Sciatic nerve (tissue), 2 donors: ENCODE results near the gene MYCBPAP. TPM values are rescaled to one million over a fixed set of nuclear protein-coding genes. Genes with fewer than 3 reads are reported as not detected.

Experiments
- ATAC-seq: fragments of 200-7000 bp; cut with Tn5 transposase; one replicate; pipeline ENCODE4 v1.9.1; 2020; ENCODE audit warnings: mild to moderate bottlenecking, moderate library complexity
- DNase-seq: peaks from one replicate; pipeline ENCODE4 v3.0.0-alpha.2; 2020; ENCODE audit warnings: low spot score
- intact Hi-C: fragments of 100-400 bp; cut with DNase I; formaldehyde crosslinking; loops from one replicate; pipeline ENCODE4 v1.14.2; 2022
- total RNA-seq: library from RNA; stranded (reverse); fragmentation: NEBNext Ultra II Directional; extraction: Animal tissue kit (Norgen Biotek cat#: 25700); gene quantifications from one replicate; pipeline ENCODE4 v1.2.1, GENCODE V29; 2021
- donor health status: DM: no; HTN: no; CAD: no.
- donor health status: DM: no; HTN: no; CAD: no.

MYCBPAP gene
- total RNA-seq, 1 donor from 2014 or later: 3.3 TPM

DNA sequence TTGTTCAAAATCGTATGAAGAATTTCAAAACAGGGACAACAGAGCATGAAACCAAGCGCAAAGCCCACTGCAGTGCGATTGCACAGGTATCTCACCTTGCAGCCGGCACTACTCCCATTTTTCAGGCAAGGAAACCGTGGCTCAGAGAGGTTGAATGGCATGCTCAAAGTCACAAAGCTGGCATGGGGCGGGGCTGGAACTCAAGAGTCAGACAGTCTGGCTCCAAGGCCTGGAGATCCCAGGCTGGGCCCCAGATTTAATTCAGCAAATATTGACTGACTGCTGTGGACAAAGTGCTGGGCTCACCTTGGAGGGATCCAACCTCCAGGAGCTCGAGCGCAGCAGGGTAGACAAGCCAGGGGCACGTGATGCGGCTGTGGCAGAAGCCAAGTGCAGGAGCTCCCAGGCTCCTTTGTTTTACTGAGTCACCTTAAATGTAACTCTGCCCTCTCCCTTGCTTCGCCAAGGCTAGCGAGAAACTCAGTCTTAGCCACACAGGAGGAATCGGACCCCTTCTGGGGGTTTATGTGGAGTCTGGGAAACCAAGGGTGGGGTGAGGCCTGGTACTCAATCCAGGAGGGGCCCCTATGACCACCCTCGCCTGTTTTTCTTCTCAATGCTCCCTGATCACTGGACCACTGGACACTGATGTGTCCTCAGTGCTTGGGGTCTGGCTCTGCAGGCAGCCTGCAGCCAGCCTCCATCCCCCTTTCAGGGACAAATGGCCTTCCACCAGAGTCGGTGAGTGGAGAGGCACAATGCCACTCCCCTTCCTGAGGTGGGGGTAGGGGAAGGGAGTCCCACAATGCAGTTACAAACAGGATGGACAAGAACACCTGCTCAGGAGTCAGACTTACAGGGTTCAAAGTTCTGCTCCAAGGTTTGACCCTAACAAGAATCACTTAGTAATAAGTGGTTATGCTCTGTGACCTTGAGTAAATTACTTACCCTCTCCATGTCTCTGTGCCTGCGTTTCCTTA, 34.8 kb downstream of the MYCBPAP start:
- intact Hi-C loops: no loop called here
- DNase-seq (no peak), ATAC-seq (no peak)

DNA sequence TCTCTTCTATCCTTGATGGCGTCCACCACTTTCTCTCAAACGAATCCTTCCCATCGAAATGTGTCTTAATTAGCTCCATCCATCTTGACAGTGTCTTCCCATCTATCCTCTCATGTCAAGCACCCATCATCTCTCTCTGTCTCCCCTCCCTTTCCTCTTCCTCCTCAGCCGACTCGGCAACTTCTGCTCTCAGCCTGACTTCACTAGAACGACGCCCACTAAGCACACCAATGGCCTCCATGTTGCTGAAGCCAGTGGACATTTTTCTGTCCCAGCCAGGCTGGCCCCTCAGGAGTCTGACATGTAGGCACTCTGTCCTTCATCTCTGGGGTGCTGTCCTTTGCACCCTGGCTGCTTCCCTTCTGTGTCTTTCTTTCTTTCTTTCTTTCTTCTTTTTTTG, 36.3 kb downstream of the MYCBPAP start:
- intact Hi-C loops: no loop called here
- DNase-seq: no peak

DNA sequence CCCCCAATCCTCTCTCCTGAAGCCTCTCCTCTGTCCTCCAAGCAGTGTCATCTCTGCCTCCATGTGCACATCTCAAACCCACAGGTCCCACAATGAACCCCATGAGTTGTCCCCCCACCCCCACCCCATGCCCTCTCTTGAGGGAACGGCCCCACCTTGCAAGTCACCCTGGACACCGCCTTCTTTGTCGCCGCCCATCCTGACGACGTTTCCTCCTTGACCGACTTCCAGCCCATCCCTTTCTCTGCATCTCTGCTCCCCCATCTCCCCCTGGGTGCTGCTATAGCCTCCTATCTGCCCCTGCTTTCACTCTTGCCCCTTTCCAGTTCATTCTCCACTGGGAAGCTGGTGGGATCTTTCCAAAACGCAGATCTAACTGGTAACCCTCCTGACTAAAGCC, 37.1 kb downstream of the MYCBPAP start:
- intact Hi-C loops: loop anchor here (5.0 kb wide), 1 partner anchor 297 kb away; no protein-coding TSS in a partner anchor
- no peak for DNase-seq
- no peak for ATAC-seq

More for the DNA sequence above, 36.3 kb downstream of the MYCBPAP start:
- no peak for ATAC-seq

DNA sequence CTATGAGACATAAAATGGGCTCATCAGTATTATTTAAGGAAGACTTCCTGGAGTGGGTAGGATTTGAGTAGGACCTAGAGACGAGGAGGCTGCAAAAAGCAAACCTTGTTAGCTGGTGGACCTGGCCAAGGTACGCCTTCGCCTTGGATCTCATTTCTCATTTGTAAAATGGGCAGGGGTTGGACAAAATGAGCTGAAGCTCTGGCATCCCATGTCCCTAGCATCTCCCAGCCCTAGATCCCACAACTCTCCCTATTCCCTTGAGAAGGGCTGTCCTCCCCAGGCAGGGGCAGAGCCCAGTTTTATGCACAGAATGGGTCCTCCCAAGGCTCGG, 38.4 kb downstream of the MYCBPAP start:
- no peak for ATAC-seq
- DNase-seq: no peak
- intact Hi-C loops: loop anchor here (5.0 kb wide), 1 partner anchor 296 kb away; no protein-coding TSS in a partner anchor

DNA sequence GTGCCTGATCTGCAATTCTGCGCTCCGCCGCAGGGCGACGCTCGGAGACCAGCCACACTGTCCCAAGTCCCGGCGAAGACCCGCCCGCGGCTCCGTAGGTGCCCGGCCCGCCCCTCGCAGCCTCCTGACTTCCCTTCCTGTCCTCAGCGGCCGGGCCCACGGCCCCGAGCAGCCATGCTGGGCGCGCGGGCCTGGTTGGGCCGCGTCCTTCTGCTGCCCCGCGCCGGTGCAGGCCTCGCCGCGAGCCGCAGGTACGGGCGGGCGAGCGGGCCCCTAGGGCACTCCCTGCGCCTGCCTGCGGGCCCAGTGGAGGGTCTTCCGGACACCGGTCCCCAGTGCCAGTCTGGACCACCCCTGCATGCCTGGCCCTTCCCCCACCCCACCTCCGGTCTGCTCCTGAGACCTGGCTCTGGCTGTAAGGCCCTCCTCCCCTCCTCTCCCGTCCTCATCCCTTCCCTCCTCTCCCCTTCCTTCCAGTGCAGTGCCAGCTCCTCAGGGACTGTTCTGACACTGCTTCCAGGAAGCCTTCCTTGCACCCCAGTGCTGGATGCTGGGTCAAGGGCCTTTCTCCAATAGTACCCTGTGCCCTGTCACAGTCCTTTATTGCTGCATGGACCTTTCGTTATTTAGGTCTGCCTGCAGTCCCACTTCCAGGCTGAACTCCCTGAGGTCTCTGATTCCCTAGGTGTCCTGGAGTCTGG, 38.9 kb downstream of the MYCBPAP start, which contains the start of gene SPATA20:
TSS of gene SPATA20 (plus strand) at position 140 of the 701 bp plus-strand sequence. CDS start at position 175, 35 bp downstream.
- ATAC-seq: peak; percentile 87
- intact Hi-C loops: loop anchor here (5.0 kb wide), 1 partner anchor 295 kb away; no protein-coding TSS in a partner anchor

DNA sequence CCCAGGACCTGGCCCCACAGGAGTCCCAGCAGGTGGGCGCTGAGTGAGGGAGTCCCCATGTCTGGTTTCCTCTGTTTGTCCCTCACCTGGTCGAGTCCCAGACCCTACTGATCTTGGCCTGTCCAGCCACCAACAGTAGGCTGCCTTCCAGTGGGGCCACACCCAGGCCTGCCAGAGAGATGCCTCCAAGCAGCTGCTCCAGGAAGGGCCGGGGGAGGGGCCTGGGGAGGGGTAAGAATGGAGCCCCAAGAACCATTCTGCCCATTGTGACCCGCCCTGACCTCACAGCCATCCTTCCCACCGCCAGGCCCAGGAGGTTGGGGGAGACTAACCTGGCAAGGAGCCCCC, 39.5 kb downstream of the MYCBPAP start:
- no peak for DNase-seq
- intact Hi-C loops: loop anchor here (5.0 kb wide), 1 partner anchor 295 kb away; no protein-coding TSS in a partner anchor
- ATAC-seq: no peak

More for the DNA sequence above, 38.9 kb downstream of the MYCBPAP start, which contains the start of gene SPATA20:
- DNase-seq: peak; percentile 94

DNA sequence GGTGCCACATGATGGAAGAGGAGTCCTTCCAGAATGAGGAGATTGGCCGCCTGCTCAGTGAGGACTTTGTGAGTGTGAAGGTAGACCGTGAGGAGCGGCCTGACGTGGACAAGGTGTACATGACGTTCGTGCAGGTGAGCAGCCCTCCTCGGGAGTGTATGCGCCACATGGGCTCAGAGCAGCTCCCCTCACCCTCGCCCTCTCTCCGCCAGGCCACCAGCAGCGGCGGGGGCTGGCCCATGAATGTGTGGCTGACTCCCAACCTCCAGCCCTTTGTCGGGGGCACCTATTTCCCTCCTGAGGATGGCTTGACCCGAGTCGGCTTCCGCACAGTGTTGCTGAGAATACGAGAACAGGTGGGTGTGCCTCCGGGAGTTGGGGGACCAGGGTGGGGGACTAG, 40.6 kb downstream of the MYCBPAP start:
- DNase-seq (no peak), ATAC-seq (no peak)
- intact Hi-C loops: loop anchor here (5.0 kb wide), 1 partner anchor 293 kb away; no protein-coding TSS in a partner anchor

DNA sequence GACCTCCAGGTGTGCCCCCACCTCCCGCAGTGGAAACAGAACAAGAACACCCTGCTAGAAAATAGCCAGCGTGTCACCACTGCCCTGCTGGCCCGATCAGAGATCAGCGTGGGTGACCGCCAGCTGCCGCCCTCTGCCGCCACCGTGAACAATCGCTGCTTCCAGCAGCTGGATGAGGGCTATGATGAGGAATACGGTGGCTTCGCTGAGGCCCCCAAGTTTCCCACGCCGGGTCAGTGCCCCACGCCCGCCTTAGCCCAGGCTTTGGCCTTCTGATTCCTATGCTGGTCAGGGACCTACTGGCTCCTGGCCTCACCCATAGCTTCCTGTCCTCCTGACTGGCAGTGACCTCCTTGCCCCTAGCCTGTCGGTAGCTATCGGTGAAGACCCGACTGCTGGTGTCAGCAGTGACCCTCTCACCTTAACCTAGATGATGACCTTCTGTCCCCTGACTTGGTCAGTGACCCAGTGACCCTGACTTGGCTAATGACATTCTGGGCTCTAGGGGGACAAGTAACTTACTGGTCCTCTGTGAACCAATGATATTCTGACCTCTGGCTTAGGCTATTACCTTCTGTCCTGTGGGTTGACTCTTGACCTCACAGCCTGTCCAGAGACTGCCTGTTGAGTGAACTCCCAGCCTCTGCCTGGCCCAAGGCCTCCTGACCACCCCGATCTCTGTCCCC, 41.2 kb downstream of the MYCBPAP start:
- intact Hi-C loops: loop anchor here (5.0 kb wide), 1 partner anchor 293 kb away; no protein-coding TSS in a partner anchor
- DNase-seq (no peak), ATAC-seq (no peak)

DNA sequence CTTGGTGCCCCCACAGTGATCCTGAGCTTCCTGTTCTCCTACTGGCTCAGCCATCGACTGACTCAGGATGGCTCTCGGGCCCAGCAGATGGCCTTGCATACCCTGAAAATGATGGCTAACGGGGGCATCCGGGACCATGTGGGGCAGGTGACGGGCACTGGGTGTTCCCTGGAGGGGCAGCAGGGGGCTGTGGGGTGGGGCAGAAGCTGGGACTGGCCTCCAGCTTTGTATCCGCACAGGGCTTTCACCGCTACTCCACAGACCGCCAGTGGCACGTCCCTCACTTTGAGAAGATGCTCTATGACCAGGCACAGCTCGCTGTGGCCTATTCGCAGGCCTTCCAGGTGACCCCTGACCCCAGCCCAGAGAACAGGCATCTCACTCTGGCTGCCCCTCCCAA, 41.7 kb downstream of the MYCBPAP start:
- ATAC-seq (no peak), DNase-seq (no peak)
- intact Hi-C loops: loop anchor here (5.0 kb wide), 3 partner anchors 77 to 292 kb away; no protein-coding TSS in a partner anchor

DNA sequence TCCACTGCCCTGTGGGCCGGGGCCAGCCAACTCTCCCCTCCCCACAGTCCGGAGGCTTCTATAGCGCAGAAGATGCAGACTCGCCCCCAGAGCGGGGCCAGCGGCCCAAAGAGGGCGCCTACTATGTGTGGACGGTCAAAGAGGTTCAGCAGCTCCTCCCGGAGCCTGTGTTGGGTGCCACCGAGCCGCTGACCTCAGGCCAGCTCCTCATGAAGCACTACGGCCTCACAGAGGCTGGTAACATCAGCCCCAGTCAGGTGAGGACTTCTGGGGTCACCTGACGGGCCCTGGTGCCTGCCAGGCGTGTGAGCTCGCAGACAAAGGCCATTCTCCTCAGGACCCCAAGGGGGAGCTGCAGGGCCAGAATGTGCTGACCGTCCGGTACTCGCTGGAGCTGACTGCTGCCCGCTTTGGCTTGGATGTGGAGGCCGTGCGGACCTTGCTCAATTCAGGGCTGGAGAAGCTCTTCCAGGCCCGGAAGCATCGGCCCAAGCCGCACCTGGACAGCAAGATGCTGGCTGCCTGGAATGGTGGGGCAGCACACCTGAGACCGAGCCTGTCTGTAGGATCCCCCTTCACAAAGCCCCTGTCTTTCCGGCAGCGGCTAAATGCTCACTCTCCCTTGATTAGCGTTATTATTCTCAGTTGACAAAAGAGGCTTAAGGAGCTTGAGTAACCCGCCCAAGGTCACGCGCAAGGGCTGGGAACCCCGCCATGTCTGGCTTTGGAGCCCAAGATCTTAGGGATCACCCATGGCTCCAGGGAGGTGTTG, 42.6 kb downstream of the MYCBPAP start:
- ATAC-seq (peak; percentile 82), DNase-seq (peak; percentile 87)
- intact Hi-C loops: loop anchor here (5.0 kb wide), 2 partner anchors 76 to 131 kb away; no protein-coding TSS in a partner anchor

DNA sequence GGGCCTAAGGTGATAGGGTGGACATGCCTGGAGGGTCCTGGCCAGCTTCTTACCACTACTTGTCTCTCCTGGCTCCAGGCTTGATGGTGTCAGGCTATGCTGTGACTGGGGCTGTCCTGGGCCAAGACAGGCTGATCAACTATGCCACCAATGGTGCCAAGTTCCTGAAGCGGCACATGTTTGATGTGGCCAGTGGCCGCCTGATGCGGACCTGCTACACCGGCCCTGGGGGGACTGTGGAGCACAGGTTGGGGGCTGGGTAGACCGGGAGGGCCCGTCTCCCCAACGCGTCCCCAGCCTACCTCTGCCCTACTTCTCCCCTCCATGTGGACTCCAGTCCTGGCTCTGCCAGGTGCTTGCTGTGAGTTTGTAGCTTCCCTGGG, 43.2 kb downstream of the MYCBPAP start:
- intact Hi-C loops: loop anchor here (5.0 kb wide), 2 partner anchors 76 to 131 kb away; no protein-coding TSS in a partner anchor
- DNase-seq (no peak), ATAC-seq (no peak)

DNA sequence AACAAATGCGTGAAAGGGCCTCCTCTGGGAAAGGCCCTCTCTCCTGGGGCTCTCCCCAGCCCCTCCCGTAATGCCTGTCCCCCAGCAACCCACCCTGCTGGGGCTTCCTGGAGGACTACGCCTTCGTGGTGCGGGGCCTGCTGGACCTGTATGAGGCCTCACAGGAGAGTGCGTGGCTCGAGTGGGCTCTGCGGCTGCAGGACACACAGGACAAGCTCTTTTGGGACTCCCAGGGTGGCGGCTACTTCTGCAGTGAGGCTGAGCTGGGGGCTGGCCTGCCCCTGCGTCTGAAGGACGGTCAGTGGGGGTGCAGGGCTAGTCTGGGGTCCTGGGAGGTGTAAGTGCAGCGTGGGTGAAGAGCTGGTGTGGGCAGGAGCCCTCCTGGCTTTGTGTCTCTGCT, 43.6 kb downstream of the MYCBPAP start:
- DNase-seq (no peak), ATAC-seq (no peak)
- intact Hi-C loops: loop anchor here (5.0 kb wide), 2 partner anchors 75 to 130 kb away; no protein-coding TSS in a partner anchor

DNA sequence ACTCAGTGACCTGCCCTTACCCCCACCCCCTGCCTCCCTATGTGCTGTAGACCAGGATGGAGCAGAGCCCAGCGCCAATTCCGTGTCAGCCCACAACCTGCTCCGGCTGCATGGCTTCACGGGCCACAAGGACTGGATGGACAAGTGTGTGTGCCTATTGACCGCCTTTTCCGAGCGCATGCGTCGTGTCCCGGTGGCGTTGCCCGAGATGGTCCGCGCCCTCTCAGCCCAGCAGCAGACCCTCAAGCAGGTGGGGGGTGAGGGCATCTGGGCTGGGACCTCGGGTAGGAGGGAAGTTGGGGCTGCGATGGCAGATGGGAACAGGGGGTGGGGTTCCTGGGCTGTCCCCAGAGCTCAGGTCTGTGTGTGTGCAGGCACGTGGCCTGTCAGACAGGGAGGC, 46.0 kb downstream of the MYCBPAP start:
- intact Hi-C loops: loop anchor here (5.0 kb wide), 2 partner anchors 73 to 128 kb away; no protein-coding TSS in a partner anchor
- no peak for DNase-seq
- ATAC-seq: no peak

DNA sequence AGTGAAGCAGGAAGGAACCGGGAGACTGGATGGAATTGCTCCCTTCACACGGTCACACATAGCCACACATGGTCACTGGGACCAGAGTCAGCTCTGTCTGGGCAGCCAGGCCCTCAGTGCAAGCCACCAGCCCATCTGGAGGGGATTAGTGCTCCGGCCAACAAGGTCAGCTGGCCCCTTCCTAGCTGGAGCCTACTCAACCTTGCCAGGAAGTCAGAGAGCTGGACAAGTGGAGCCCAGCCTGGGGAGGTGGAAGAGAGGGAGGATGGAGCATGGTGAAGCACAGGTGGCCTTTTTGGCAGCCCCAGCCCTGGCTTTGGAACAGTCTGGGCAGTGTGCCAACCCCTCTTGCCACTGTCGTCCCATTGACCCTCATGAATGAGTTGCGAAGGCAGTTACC, 48.6 kb downstream of the MYCBPAP start:
- intact Hi-C loops: no loop called here
- ATAC-seq: no peak
- DNase-seq: no peak

DNA sequence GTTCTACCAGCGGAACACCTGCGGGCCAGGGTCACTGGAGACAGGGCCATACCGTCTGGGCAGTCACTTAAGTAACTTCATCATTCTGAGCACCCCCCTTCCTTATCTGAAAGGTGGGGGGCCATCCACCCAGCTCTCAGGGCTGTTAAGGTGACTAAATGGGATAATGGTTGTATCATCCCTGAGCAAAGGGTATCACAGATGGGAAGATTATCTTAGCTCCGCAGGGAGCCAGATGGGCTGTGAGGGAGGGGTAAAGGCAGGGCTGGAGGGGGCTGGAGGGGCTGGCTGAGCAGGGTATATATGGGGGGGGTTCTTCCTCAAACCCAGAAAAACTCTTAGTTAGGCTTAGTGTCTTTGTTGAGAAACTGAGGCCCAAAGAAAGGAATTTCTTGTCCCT, 49.4 kb downstream of the MYCBPAP start:
- no peak for ATAC-seq
- intact Hi-C loops: no loop called here
- no peak for DNase-seq

DNA sequence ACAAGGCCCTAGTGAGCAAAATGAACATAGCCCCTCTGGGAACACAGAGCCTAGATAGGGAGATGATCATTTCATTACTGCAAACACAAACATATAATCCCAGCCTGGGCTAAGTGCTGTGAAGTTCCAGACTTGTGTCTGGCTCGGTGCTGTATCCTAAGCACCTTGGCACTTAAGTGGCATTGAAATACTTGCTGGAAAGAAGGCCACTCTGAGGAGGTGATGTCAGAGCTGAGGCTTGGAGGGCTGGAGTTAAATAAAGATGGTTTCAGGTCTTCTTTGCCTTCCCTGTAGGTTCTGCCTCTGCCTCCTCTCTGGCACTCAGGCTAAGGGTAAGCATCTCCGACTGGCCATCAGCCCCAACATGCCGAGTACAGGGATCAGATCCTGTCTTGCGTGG, 49.9 kb downstream of the MYCBPAP start:
- intact Hi-C loops: no loop called here
- ATAC-seq (no peak), DNase-seq (no peak)

DNA sequence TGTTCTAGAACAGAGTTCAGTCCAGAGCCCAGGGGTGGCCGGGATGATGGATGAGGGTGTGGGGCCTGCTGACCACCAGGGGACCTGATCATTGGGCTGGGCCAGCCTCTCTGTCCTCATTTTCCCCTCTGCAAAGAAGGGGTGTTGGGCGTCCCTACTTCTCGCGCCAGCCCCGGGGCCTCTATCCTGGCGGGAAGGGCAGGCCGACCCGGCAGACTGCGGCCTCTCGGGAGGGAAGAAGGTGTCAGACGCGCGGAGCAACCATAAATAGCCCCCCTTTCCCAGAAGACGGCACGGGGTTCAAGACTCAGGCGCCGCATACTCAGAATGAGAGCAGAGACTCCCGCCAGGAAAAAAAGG, 50.3 kb downstream of the MYCBPAP start:
- intact Hi-C loops: no loop called here
- ATAC-seq: no peak
- no peak for DNase-seq

DNA sequence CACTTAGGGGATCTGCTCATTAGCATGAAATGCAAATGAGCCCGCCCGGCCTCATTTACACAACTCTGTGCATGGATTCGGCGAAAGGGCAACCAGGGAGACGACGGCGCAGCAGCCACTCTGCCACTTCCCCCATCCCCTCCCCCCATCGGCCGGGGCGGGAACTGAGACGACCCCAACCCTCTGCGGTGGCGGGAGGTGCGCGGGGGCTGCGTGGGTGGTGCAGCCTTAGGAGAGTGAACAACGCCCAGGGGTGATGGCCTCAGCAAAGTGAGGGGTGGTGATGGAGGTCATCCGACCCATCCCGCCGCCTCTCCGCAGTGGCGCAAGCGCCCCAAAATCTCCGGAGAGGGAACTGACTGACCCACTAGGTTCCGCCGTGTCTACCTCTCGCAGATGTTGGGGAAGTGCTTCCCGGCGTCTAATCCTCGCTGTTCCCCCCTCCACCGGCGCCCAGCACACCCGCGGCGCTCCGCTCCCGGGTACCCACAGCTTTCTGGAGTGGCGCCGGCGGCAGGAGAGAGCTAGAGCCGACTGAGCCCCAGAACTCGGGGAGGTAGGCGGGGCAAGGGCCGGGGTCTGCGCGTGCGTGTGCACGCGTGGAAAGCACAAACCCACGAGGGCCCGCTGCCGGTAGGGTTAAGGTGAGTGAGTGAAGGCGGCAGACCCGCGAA, 50.8 kb downstream of the MYCBPAP start:
- peak; percentile 3 for ATAC-seq
- intact Hi-C loops: no loop called here
- DNase-seq: no peak
